Measurements from ENCODE around the gene TDRD10.

- TF ChIP-seq CTCF (IDR thresholded peaks at IDR 0.05) (no peak), POLR2A (IDR thresholded peaks at IDR 0.05) (no peak)
Observed at GRCh38 chr1:154549202-154549770, 47.3 kb downstream of the TDRD10 start.
